ENCODE data around the gene CUX1.

The CUX1 gene

DNA sequence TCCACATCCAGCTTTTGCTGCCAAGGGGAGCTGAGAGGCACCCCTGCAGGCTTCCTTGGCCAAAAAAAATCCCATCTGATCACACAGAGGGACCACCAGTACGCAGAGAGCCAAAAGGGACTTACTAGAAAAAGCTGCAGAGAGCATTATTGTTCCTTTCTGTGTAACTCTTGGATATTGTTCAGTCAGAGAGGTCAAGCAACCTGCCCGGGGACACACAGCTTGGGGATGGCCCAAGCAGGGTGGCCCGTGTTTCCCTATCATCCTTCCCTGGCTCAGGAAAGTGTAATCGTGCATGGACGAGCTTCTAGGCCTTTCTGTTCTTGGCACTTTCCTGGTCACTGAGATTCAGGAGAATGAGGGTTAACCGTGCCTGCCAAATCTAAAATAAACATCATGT, 385.1 kb downstream of the CUX1 start:
- Histone ChIP-seq H3K36me3 (replicated peaks; ENCODE audit: insufficient read depth, low read length) (no peaks in the 10 kb centered on the region), H3K79me2 (ENCODE audit: low read length) (no peaks in the 10 kb centered on the region), H4K20me1 (ENCODE audit: insufficient read depth, low read length) (no peaks in the 10 kb centered on the region), H3K4me2 (ENCODE audit: low read depth, low read length) (no peak overlapping the region), H2AFZ (ENCODE audit: low read length) (no peak overlapping the region), H3K27ac (ENCODE audit: low read length) (no peak overlapping the region), H3K9ac (ENCODE audit: low read length) (no peak overlapping the region), H3K9me3 (replicated peaks; ENCODE audit: insufficient read depth, low read length) (no peaks in the 10 kb centered on the region), H3K27me3 (replicated peaks; ENCODE audit: insufficient read depth, low read length) (no peaks in the 10 kb centered on the region), H3F3A (ENCODE audit: insufficient read depth, low read length) (no peaks in the 10 kb centered on the region), H3K4me3 (ENCODE audit: low read length) (no peak overlapping the region), H3K9me2 (replicated peaks; ENCODE audit: insufficient read depth, low read length) (no peaks in the 10 kb centered on the region), H3K4me1 (ENCODE audit: low read length) (no peaks in the 10 kb centered on the region)
- TF ChIP-seq EZH2phosphoT487 (IDR thresholded peaks at IDR 0.05; ENCODE audit: low read length) (no peak), EZH2 (optimal IDR thresholded peaks at IDR 0.05; ENCODE audit: low read depth, low read length) (no peak)
- TF ChIP-seq, protein P1, sequence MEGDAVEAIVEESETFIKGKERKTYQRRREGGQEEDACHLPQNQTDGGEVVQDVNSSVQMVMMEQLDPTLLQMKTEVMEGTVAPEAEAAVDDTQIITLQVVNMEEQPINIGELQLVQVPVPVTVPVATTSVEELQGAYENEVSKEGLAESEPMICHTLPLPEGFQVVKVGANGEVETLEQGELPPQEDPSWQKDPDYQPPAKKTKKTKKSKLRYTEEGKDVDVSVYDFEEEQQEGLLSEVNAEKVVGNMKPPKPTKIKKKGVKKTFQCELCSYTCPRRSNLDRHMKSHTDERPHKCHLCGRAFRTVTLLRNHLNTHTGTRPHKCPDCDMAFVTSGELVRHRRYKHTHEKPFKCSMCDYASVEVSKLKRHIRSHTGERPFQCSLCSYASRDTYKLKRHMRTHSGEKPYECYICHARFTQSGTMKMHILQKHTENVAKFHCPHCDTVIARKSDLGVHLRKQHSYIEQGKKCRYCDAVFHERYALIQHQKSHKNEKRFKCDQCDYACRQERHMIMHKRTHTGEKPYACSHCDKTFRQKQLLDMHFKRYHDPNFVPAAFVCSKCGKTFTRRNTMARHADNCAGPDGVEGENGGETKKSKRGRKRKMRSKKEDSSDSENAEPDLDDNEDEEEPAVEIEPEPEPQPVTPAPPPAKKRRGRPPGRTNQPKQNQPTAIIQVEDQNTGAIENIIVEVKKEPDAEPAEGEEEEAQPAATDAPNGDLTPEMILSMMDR (IDR thresholded peaks at IDR 0.05; ENCODE audit: low read length): no peak
- DNase-seq: no peak

DNA sequence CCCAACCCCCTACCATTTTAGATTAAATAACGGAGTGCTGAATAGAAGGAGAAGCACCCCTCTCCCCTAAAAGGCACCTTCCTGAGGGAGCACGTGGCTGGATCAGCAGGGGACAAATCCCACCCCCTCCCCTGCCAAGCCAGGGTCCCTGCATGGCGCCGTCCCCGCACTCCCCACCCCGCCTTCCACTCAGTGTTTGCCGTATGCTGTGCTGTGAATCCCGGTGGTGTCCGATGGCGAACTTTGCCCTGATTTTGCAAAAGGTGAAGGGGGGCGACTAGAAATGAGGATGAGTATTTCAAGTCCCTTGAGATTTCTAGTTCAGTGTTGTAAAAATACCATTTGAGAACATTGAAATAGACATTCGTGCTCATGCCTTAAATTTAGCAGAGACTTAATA, 385.8 kb downstream of the CUX1 start:
- no peak overlapping the region for H2AFZ ChIP-seq (ENCODE audit: low read length)

DNA sequence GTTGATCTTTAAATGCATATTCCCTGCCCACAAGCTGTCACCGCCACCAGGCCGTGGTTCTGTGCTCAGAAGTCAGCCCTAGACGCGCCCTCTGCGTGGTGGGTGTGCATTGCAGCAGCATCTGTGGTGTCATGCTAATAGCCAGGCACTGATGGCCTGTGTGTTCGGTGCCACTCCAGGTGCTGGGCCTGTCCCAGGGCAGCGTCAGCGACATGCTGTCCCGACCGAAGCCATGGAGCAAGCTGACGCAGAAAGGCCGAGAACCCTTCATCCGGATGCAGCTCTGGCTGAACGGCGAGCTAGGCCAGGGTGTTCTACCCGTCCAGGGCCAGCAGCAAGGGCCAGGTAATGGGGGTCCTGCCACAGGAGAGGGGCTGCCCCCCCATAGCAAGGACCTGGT, 386.8 kb downstream of the CUX1 start:
- Histone ChIP-seq H3K27me3 (replicated peaks; ENCODE audit: insufficient read depth, low read length) (no peaks in the 10 kb centered on the region), H3F3A (ENCODE audit: insufficient read depth, low read length) (no peaks in the 10 kb centered on the region), H3K79me2 (ENCODE audit: low read length) (no peaks in the 10 kb centered on the region), H3K9me2 (replicated peaks; ENCODE audit: insufficient read depth, low read length) (no peaks in the 10 kb centered on the region), H3K4me2 (ENCODE audit: low read depth, low read length) (no peak overlapping the region), H3K9me3 (replicated peaks; ENCODE audit: insufficient read depth, low read length) (no peaks in the 10 kb centered on the region), H3K4me1 (ENCODE audit: low read length) (no peaks in the 10 kb centered on the region), H3K4me3 (ENCODE audit: low read length) (no peak overlapping the region), H3K36me3 (replicated peaks; ENCODE audit: insufficient read depth, low read length) (no peaks in the 10 kb centered on the region), H3K9ac (ENCODE audit: low read length) (no peak overlapping the region), H4K20me1 (ENCODE audit: insufficient read depth, low read length) (no peaks in the 10 kb centered on the region), H3K27ac (ENCODE audit: low read length) (no peak overlapping the region), H2AFZ (ENCODE audit: low read length) (no peak overlapping the region)
- TF ChIP-seq, protein P1 (IDR thresholded peaks at IDR 0.05; ENCODE audit: low read length): no peak
- TF ChIP-seq EZH2 (optimal IDR thresholded peaks at IDR 0.05; ENCODE audit: low read depth, low read length) (no peak), EZH2phosphoT487 (IDR thresholded peaks at IDR 0.05; ENCODE audit: low read length) (no peak)
- DNase-seq: no peak

More for the DNA sequence above, 385.8 kb downstream of the CUX1 start:
- H3K9me2 ChIP-seq (replicated peaks; ENCODE audit: insufficient read depth, low read length): no peaks in the 10 kb centered on the region
- H3K9me3 ChIP-seq (replicated peaks; ENCODE audit: insufficient read depth, low read length): no peaks in the 10 kb centered on the region
- H3K4me2 ChIP-seq (ENCODE audit: low read depth, low read length): no peak overlapping the region
- no peak for TF ChIP-seq EZH2 (optimal IDR thresholded peaks at IDR 0.05; ENCODE audit: low read depth, low read length)
- TF ChIP-seq, protein P1 (IDR thresholded peaks at IDR 0.05; ENCODE audit: low read length): no peak
- no peak for TF ChIP-seq EZH2phosphoT487 (IDR thresholded peaks at IDR 0.05; ENCODE audit: low read length)
- no peaks in the 10 kb centered on the region for H3K27me3 ChIP-seq (replicated peaks; ENCODE audit: insufficient read depth, low read length)
- no peak overlapping the region for H3K27ac ChIP-seq (ENCODE audit: low read length)
- H3K9ac ChIP-seq (ENCODE audit: low read length): no peak overlapping the region
- no peaks in the 10 kb centered on the region for H4K20me1 ChIP-seq (ENCODE audit: insufficient read depth, low read length)
- H3F3A ChIP-seq (ENCODE audit: insufficient read depth, low read length): no peaks in the 10 kb centered on the region
- H3K36me3 ChIP-seq (replicated peaks; ENCODE audit: insufficient read depth, low read length): no peaks in the 10 kb centered on the region
- DNase-seq: no peak
- no peaks in the 10 kb centered on the region for H3K4me1 ChIP-seq (ENCODE audit: low read length)
- H3K4me3 ChIP-seq (ENCODE audit: low read length): no peak overlapping the region
- H3K79me2 ChIP-seq (ENCODE audit: low read length): no peaks in the 10 kb centered on the region

Measured in MM.1S (cell line).